Stimulated activated CD4-positive, alpha-beta T cell treated with anti-CD3 and anti-CD28 coated beads, Interleukin-12 subunit alpha, Interleukin-12 subunit beta, amount 100 ng/mL, for 24 hours (primary cell): Measurements from ENCODE around the gene INPP5K.

Experiments
- DNase-seq, 2 experiments: peaks; one replicate each; pipeline ENCODE4 v3.0.0-alpha.2; 2020; ENCODE audit warnings: low read depth in 2 of 2

INPP5K gene

DNA sequence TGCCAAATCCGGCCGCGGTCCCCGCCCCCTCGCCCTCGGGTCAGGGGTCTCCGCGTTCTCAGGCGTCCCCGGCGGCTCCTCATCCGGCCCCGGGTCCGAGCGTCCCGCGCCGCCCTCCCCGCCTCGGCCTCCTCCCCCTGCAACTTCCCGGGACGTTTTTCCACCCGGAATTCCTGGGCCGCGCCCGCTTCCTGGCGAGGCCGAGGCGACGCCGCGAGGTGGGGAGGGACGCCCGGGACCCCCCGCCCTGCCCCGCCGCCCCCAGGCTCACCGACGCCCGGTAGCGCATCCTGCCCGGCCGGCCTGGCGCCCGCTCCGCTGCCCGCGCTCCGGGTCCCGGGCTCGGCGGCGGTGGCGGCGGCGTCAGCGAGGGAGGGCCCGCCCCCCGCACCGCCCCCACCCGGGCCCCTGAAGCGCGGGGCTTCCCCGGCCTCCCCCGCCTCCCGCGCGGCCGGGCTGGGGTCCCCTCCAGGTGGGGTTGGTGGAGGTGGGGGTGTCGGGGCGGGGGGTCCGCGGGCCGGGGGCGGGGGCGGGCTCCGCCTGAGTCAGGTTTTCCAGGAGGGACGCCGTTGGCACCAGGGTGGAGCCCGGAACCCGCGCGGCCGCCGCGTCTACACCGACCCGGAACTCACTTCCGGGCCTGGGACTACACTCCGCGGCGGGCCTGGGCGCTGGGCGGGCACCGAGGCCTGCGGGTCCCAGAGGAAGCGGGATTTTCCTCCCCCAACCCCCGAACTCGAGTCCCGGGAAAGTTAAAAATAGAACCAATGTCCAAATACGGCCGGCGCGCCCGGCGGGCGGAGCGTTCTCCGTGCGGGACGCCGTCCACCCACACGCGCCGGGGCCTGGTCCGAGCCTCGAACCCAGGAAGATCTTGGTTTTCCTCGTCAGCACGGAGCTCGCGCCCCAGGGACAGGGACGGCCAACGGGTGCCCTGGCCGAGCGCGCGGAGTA lies 30.7 kb downstream of the INPP5K start:
- peak in 1 of 2 experiments; percentile 61 for DNase-seq

DNA sequence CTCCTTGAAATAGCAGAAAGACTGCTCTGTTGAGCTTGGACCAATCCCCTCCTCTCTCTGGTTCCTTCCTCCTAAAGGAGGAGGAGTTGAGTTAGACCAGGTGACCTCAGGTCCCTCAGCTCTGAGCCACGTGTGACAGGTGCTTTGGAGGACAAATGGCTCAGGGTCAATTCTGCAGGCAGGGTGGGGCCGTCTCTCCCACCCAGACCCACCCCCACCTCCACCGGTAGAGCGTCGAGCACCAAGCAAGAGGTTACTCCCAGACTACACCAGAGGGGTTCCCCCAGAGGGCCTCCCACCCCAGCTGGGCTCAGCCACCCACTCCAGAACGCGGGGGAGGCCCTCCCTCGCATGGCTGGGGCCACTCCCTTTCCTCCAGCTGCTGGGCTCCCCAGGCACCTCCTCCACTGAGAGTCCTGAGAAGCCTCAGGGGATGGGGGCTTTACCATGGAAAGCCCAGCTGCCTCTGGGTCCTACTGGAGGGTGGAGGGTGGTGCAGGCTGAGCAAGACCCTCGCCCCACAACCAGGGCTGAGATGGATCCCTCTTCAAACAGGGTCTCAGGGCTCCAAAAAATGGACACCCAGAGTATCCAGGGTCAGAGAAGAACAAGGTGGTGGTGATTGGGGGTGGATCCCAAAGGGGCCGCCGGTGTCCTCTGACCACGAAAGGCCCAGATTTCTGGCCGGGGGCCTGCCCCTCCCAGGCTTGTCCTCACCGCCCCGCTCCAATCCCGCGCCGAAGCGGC lies 31.6 kb downstream of the INPP5K start:
- no peak for DNase-seq

DNA sequence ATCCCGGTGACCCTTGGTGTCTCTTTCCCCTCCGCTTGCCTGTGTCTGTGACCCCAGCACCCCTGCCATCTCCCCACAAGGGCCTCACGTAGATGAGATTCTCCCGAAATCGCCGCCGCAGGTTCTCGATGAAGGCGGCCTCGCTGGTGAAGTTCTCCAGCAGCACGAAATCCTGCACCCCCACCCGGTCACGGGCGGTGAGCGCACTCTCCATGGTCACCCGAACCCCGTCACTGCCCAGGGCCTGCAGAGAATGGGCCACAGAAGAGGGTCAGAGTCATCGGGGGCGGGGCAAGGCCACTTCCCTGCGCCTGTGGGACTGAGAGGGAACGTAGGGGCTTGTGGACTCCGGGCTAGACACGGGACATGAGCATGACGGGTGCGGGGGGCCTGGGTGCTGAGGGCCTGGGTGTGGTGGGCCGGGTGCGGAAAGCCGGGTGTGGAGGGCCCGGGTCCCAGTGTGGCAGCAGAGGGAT lies 32.3 kb downstream of the INPP5K start:
- no peak for DNase-seq

DNA sequence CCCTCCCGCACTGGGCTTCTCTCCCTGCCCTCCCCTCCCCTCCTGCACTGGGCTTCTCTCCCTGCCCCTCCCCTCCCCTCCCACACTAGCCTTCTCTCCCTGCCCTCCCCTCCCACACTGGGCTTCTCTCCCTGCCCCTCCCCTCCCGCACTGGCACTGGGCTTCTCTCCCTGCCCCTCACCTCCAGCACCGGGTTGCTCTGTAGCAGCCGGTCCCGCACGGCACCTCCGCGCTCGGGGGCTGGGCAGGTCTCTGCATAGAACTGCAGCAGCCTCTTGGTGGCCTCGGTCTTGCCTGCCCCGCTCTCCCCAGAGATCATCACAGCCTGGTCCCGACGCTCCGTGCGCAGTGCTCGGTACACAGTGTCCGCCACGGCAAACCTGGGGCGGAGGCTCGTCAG lies 33.7 kb downstream of the INPP5K start:
- no peak for DNase-seq

DNA sequence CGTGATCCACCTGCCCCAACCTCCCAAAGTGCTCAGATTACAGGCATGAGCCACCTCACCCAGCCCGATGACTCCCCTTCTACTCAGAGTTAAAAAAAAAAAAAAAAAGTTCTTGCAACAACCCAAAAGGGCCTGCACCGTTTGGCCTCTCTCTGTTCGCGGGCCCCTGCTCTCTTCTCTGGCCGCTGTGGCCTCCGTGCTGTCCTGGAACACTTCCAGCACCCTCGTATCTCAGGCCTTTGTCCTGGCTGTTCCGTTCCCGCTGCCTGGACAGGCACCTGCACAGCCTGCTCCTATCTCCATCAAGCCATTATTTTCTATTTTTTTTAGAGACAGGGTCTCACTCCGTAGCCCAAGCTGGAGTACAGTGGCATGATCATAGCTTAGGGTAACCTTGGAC lies 34.7 kb downstream of the INPP5K start:
- no peak for DNase-seq

DNA sequence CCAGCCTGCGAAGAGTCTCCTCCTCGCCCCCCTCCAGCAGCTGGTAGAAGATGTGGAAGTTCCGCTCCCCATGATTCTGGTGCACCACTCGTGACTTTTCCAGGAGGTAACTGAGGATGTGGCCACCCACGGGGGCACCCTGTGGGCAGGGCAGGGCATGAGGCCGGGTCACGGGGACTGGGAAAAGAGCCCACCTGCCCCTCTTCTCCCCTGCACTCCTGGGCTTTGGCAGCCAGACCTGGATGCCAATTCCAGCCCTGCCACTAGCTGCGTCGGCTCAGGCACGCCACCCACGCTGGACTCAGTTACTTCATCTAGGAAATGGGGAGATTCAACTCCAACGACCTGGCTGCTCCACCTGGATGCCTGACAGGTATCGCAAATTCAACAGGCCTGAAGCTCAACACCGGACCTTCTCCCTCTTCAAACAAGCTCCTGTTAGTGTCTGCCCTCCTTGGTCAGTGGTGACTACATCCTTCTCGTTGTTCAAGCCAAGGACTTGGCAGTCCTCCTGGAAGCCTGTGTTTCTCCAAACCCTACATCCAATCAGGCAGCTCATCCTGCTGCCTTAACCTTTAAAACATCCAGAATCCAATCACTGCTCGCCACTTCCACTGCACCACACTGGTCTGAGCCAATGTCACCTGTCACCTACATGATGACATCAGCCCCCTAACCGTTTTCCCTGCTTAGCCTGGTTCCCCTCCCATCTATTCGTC lies 35.5 kb downstream of the INPP5K start:
- DNase-seq = no peak

DNA sequence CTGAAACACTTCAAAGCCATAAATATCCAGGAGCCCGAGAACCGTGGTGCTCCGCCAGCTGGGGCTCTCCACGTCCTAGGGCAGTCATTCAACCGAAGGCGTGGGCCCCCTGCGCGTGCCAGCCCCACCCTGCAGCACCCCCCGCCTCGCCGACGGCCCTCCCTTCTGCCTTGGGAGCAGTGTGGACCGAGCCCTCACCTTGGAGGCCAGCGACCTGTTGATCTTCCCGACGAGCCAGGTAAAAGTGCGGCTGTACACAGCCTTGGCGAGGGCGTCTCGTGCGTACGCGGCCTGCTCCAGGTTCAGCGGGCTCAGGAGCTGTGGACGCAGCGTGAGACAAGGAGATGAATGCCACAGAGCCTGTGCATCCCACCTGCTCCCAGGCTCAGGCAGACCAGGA lies 38.0 kb downstream of the INPP5K start:
- no peak for DNase-seq

DNA sequence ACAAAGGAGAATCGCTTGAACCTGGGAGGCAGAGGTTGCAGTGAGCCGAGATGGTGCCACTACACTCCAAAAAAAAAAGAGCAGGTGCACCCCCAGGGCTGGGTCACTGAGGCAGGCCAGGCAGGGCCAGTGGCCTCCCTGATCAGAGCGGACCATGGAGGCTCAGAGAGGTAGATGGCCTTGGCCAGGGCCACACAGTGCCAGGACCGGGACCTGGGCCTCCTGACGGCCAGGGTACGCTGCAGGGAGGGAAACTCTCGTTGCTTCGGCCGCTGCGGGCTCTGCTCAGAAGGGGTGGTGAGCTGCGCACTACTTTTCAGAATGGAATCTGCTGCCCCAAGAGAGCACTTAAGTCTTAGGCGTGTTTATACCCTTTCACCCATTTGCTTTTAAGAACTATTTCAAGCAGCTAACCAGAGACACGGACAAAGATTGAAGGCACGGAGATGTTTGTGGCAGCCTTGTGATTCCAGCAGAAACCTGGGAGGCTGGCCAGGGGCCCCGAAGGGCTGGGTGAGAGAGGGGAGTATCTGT lies 41.0 kb downstream of the INPP5K start:
- DNase-seq = no peak

DNA sequence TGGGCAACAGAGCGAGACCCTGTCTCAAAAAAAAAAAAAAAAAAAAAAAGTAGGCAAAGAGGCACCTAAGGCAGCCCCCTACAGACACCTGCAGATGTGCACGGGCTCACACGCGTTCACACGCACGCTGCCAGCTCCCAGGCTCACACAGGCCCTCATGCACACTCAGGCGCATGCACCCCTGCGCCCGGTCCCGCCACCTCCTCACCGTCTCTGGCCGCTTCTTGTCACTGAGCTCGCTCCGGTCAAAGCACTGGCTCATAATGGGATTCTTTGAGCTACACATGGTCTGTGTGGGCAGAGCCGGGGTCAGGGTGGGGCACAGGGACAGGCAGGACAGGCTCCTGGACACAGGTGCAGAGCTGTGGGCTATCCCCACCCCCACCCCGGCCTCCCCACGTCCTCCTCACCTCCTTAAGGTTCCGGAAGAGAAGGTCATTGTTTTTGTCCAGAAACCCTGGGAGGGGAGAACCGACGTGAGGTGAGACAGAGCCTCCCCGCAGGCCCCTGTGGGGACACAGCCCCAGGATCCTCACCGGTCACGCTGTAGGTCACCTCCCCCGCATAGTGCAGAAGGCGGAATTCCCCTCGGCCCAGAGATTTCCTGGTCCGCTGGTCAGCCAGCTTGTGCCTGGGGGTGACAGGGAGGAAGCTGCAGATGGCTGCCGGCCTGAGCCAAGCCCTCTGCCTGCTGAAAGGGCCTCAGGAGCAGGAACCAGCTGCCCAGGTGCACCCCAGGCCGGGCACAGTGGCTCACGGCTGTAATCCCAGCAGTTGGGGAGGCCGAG lies 41.8 kb downstream of the INPP5K start:
- DNase-seq = no peak

DNA sequence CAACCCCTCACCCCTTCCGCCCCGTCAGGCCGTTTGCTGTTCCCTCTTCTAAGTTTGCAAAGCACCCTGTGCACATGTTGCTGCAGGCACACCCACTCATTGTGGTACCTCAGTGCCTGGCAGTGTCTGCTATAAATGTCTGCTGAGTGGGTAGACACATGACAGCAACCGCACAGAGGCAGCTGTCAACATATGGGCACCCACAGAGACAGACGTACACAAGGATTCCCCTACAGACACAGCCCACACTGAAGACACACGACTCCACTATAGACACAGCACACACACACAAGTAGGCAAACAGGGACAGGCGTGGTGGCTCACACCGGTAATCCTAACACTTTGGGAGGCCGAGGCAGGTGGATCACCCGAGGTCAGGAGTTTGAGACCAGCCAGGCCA lies 42.6 kb downstream of the INPP5K start:
- no peak for DNase-seq

DNA sequence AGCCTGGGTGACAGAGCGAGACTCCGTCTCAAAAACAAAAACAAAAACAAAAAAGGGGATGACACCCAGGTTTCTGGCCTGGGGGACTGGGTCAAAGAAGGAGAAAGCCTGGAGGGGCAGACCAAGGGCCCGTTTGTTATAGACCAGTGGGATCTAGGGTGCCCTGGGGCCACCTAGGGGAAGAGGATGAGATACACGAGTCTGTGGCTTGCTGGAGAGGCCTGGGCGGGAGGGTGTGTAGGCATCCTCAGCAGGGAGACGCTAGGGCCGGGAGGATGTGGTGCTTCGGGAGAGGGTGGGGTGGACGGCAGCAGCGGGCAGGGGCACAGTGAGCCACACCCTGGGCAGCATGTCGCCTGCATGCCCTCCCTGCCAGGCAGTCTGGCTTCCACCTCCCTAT lies 43.2 kb downstream of the INPP5K start:
- DNase-seq = no peak

DNA sequence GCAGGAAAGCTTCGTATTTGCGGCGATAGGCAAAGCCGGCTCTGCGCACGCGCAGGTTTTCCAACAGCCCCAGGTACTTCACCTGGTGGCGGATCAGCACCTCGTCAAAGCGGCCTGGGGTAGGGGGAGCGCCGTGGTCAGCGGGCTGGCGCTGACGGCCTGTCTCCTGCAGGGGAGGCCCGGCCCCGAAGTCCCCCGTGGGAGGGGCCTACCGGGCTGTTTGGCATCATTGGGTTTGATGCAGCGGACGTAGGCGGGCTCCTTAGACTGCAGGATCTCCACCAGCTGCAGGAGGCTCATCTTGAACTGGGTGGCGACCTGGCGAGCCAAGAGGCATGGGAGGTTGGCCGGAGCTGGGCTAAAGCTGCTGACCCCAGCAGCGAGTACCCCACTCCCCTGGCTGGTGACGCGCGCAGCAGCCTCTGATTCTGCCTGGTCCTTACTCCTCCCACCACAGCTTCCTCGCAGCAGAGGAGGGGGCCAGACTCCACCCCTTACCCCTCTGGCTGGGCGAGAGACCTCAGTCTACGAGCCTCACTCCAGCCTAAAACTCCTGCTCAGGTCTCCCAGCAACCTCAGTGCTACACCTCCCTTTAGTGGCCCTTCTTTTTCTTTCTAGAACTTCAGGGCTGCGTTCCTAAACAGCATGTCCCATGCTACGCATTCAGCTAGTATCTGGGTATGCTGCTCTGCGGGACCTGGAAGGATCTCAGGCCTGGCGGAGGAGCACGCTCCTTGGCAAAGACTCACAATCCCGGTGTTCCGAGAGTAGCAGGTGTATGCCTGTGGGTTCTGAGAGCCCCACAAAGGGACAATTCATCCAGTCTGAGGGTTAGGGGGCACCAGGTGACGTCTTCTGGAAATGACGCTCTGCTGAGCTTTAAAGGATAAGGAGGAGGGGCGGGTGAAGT lies 44.2 kb downstream of the INPP5K start:
- DNase-seq = no peak

DNA sequence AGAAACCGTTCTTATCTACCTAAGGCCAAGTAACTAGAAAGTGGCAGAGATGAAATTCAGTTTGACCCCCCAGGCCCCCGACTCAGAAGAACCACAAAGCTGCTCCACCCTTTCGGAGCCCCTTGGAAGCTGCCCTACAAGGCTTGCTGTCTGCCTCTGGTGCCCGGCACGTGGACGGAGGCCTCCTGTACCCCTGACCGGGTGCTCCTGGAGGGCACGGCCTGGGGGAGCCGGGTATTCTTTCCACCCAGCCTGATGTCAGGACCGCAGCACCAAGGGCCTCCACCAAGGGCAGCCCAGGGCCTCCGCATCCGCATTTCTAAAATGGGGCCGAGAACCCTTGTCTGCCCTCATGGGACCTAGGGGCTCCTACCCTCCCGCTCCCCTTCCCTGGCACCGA lies 44.9 kb downstream of the INPP5K start:
- DNase-seq = no peak

DNA sequence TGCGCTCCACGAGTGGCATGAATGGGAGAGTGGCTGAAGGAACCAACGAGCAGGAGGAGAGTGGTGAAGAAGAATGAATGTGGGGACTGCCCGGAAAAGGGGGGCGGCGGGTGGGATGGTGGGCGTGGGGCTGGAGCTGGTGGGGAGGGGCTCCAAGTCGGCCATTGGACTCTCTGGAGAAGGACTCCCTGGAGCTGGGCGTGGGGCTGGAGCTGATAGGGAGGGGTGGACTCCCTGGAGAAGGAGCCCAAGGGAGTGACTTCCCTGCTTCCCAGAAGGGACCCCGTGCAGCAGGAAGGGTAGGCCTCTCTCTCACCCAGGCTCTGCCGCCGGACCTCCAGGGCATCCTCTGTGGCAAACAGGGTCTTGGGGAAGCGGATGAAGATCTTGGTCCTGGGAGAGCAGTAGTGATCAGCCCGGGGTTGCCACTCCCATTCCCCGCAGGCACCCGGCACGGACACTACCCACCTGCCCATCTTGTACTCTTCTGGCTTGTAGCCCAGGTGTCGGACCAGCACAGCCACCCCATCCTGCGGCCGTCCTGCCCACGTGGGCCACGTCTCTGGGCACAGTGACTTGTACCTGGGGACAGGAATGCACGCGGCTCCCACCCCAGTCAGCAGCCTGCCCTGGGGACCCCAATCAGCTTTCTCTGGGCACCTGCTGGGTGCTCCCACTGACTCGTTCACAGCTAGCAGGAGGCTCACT lies 45.5 kb downstream of the INPP5K start:
- DNase-seq = no peak

DNA sequence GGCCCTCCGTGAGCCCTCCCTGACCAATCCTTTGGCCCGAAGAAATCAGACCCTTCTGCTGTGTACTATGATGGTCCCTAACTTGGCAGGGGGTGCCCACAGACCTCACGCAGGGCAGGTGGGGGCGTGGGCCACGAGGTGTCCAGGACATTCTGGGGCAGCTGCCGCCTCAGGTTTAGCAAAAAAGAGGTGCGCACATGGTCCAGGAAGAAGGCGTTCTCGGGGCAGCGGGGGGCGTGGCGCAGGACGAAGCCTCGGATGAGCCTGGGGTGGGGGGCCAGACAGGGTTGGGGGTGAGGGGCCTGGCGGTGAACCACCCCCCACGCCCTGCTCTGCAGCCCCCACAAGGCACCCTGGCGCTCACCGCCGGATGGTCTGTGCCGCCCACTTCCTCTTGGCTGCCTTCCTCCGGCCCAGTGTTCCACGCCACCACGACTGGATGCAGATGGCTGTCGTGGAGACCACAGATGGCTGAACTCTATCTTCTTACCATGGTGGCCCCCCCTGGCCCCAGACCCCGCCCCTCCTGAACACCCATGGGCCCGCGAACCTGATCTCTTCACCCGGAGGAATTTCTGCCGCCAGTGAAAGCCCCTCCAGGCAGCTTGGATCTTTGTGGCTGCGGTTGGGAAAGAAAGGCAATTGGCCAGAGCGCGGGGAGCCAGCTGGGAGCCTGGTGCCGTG lies 46.2 kb downstream of the INPP5K start:
- no peak for DNase-seq

DNA sequence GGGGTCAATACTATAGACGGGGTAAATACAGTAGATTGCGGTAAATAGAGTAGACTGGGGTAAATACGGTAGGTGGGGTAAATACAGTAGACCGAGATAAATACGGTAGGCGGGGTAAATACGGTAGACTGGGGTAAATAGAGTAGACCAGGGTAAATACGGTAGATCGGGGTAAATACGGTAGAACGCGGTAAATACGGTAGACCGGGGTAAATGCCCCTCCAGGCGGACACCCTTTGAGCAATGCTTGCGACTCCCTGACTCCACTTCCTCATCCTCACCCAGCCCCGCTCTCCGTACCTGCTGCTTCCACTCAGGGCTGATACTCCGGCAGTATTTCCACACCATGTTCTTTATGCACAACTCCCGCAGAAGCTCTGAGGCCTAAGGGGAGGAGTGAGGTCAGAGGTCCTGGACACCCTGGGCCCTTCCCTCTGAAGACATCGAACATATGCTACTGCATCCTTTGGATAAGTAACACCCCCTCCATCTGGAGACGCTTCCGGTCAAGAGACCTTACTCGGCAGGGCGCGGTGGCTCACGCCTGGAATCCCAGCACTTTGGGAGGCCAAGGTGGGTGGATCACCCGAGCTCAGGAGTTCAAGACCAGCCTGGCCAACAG lies 47.1 kb downstream of the INPP5K start:
- DNase-seq = no peak

DNA sequence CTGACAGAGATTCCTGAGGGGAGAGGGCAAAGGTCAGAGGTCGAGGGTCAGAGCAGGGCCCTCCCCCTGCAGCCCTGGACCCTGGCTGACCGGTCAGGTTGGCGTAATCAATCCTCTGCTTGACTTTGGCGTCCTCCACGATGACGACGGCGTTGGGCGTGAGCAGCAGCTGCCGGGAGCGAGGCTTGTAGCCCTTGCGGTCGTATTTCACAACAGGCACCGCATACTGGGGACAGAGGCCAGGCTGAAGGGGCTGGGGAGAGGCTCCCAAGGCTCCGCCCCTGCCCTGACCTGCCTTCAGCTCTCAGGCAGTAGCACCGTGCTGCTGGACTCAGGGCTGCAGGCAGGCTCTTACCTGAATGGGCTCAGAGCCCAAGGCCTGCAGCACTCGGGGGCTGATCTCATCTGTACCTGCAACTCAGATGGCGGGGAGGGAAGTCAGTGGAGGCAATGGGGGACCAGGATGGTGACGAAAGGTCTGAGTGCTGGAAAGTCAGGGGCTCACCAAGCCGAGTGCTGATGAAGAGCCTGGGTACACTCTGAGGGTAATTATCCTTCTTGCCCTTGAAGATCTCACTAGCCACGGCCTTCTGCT lies 48.4 kb downstream of the INPP5K start:
- no peak for DNase-seq

DNA sequence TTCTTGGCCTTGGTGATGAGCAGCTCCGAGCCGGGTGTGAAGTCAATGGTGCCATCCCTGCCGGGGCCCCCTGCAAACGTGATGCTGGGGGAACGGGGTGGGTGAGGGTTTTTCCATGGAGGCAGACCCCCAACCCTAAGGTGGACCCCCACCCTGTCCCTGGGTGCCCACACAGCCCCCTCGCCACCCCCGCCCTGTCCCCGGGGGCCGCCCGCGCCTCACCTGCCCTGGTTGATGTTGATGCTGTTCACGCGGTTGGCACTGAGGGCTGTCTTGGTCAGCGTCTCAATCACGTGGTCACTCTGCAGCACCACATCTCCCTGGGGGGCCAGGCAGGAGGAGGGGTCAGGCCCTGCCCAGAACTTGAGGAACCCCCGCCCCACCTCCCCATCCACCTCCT lies 49.2 kb downstream of the INPP5K start:
- DNase-seq = no peak
